NB4 (cell line): ENCODE measurements around the gene SH3GL3.

Source experiments
- MYC ChIP-seq: IDR thresholded peaks from 2 replicates; pipeline ENCODE4 v1.6.1; 2011; ENCODE audit warnings: low read depth, low read length
- POLR2A ChIP-seq: IDR thresholded peaks from 2 replicates; pipeline ENCODE4 v1.6.1; 2011; ENCODE audit warnings: mild to moderate bottlenecking; ENCODE audit not compliant: insufficient read length; ENCODE audit errors: extremely low read depth
- TF ChIP-seq, protein P1 (sequence below): IDR thresholded peaks from one replicate; pipeline ENCODE4 v1.5.1; 2012; ENCODE audit warnings: low read depth, low read length

DNA sequence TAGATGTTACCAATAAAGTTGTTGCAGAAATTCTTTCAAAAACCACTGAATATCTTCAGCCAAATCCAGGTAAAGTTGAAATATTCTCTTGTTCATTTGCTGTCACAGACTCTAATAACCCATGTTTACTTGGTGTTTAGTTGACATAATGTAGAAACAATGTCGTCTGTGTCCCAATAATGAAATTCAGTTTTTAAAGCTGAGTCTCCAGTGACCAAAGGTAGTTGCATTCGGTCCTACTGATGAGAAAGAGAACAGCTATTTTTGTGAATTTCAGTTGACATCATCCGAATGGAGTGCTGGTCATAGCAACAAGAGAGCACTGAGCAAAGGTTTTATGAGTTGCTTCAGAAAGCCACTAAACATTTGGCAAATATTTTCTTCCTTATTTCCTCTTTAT lies 118.0 kb downstream of the SH3GL3 start:
- TF ChIP-seq POLR2A = no peak
- TF ChIP-seq, protein P1, sequence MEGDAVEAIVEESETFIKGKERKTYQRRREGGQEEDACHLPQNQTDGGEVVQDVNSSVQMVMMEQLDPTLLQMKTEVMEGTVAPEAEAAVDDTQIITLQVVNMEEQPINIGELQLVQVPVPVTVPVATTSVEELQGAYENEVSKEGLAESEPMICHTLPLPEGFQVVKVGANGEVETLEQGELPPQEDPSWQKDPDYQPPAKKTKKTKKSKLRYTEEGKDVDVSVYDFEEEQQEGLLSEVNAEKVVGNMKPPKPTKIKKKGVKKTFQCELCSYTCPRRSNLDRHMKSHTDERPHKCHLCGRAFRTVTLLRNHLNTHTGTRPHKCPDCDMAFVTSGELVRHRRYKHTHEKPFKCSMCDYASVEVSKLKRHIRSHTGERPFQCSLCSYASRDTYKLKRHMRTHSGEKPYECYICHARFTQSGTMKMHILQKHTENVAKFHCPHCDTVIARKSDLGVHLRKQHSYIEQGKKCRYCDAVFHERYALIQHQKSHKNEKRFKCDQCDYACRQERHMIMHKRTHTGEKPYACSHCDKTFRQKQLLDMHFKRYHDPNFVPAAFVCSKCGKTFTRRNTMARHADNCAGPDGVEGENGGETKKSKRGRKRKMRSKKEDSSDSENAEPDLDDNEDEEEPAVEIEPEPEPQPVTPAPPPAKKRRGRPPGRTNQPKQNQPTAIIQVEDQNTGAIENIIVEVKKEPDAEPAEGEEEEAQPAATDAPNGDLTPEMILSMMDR = no peak
- no peak for TF ChIP-seq MYC
